Neural cell (in vitro differentiated cells): Measurements from ENCODE around the gene ANP32E. TPM values are rescaled to one million over a fixed set of nuclear protein-coding genes. Genes with fewer than 3 reads are reported as not detected.

Experiments used
- H2AFZ ChIP-seq: fragments of 200-600, 300-800 bp; sonication (generic), shearing (Covaris generic); 2 replicates; pipeline ENCODE4 v1.6.0; 2014; ENCODE audit warnings: low read depth, mild to moderate bottlenecking, antibody characterized with exemption, low read length, moderate library complexity
- H3F3A ChIP-seq: fragments of 200-600 bp; shearing (Covaris generic); 2 replicates; pipeline ENCODE4 v1.6.1; 2016; ENCODE audit warnings: mild to moderate bottlenecking, moderate library complexity, mixed read lengths, antibody characterized with exemption, low read length; ENCODE audit not compliant: insufficient read depth, poor library complexity, severe bottlenecking
- H3K27ac ChIP-seq: fragments of 200-600, 300-800 bp; sonication (generic), shearing (Covaris generic); 2 replicates; pipeline ENCODE4 v1.5.1; 2014; ENCODE audit warnings: mild to moderate bottlenecking, low read length, moderate library complexity
- H3K27me3 ChIP-seq: fragments of 300-800, 200-600 bp; sonication (generic), shearing (Covaris generic); 2 replicates; pipeline ENCODE4 v1.6.0; 2014; ENCODE audit warnings: mild to moderate bottlenecking, low read depth, low read length, moderate library complexity; ENCODE audit not compliant: insufficient read depth
- H3K36me3 ChIP-seq: fragments of 300-800, 200-600 bp; sonication (generic), shearing (Covaris generic); 2 replicates; pipeline ENCODE4 v1.5.1; 2014; ENCODE audit warnings: mild to moderate bottlenecking, antibody characterized with exemption, low read length, moderate library complexity; ENCODE audit not compliant: insufficient read depth
- H3K4me2 ChIP-seq: fragments of 300-800, 200-600 bp; sonication (generic), shearing (Covaris generic); 2 replicates; pipeline ENCODE4 v1.6.0; 2014; ENCODE audit warnings: mild to moderate bottlenecking, low read length
- H3K4me3 ChIP-seq: fragments of 300-800, 200-600 bp; sonication (generic), shearing (Covaris generic); 2 replicates; pipeline ENCODE4 v1.5.1; 2014; ENCODE audit warnings: mild to moderate bottlenecking, low read length, moderate library complexity
- H3K79me2 ChIP-seq: fragments of 200-600 bp; shearing (Covaris generic); replicated peaks from 2 replicates; pipeline ENCODE4 v1.6.0; 2014; ENCODE audit warnings: mild to moderate bottlenecking, low read length, moderate library complexity; ENCODE audit not compliant: insufficient read depth
- H3K9ac ChIP-seq: fragments of 300-800, 200-600 bp; sonication (generic), shearing (Covaris generic); 2 replicates; pipeline ENCODE4 v1.6.1; 2016; ENCODE audit warnings: mild to moderate bottlenecking, low read length, mixed read lengths
- H3K9me2 ChIP-seq: fragments of 200-600 bp; shearing (Covaris generic); 2 replicates; pipeline ENCODE4 v1.6.1; 2016; ENCODE audit warnings: mild to moderate bottlenecking, low read length, mixed read lengths; ENCODE audit not compliant: insufficient read depth
- H3K9me3 ChIP-seq: fragments of 200-600, 300-800 bp; sonication (generic), shearing (Covaris generic); 2 replicates; pipeline ENCODE4 v1.6.1; 2016; ENCODE audit warnings: mild to moderate bottlenecking, mixed run types, low read length, moderate library complexity, mixed read lengths
- H4K20me1 ChIP-seq: fragments of 200-600 bp; shearing (Covaris generic); 2 replicates; pipeline ENCODE4 v1.6.1; 2016; ENCODE audit warnings: mild to moderate bottlenecking, mixed run types; ENCODE audit not compliant: insufficient read depth
- CTCF ChIP-seq: fragments of 450-650 bp; IDR thresholded peaks from 2 replicates; pipeline ENCODE4 v1.5.1; 2014; ENCODE audit warnings: antibody characterized with exemption, mild to moderate bottlenecking, moderate library complexity; ENCODE audit not compliant: poor library complexity, severe bottlenecking
- EP300 ChIP-seq: fragments of 450-650 bp; conservative IDR thresholded peaks from 2 replicates; pipeline ENCODE4 v1.6.1; 2014; ENCODE audit warnings: antibody characterized with exemption, mild to moderate bottlenecking, moderate library complexity; ENCODE audit not compliant: poor library complexity, severe bottlenecking
- EZH2 ChIP-seq: fragments of 200-600, 300-800 bp; shearing (Covaris generic), sonication (generic); IDR thresholded peaks from 2 replicates; pipeline ENCODE4 v1.6.1; 2014; ENCODE audit warnings: antibody characterized with exemption, low read length, borderline replicate concordance, mild to moderate bottlenecking; ENCODE audit not compliant: insufficient read depth, poor library complexity, severe bottlenecking
- MXI1 ChIP-seq: fragments of 450-650 bp; conservative IDR thresholded peaks from 2 replicates; pipeline ENCODE4 v1.6.1; 2014; ENCODE audit warnings: antibody characterized with exemption, mild to moderate bottlenecking; ENCODE audit not compliant: poor library complexity, severe bottlenecking
- POLR2AphosphoS5 ChIP-seq: IDR thresholded peaks from 2 replicates; pipeline ENCODE4 v1.6.1; 2012
- RAD21 ChIP-seq: fragments of 450-650 bp; conservative IDR thresholded peaks from 2 replicates; pipeline ENCODE4 v1.6.1; 2014; ENCODE audit warnings: antibody characterized with exemption, mild to moderate bottlenecking, moderate library complexity
- SMC3 ChIP-seq: fragments of 450-650 bp; conservative IDR thresholded peaks from 2 replicates; pipeline ENCODE4 v1.6.1; 2014; ENCODE audit warnings: antibody characterized with exemption, mild to moderate bottlenecking, moderate library complexity; ENCODE audit not compliant: poor library complexity
- TAF1 ChIP-seq: IDR thresholded peaks from 2 replicates; pipeline ENCODE4 v1.6.1; 2012; ENCODE audit warnings: low read depth
- polyA minus RNA-seq: library from RNA; depleted of rRNA, polyadenylated mRNA; stranded (reverse); fragments of >200 nt; gene quantifications from 2 replicates; pipeline ENCODE4 v1.2.3, GENCODE V29; 2014
- polyA plus RNA-seq: library from polyadenylated mRNA; depleted of rRNA; stranded (reverse); fragments of >200 nt; gene quantifications from 2 replicates; pipeline ENCODE4 v1.2.3, GENCODE V29; 2014
- TF ChIP-seq, protein P1 (sequence below): IDR thresholded peaks from 2 replicates; pipeline ENCODE4 v1.6.1; 2012; ENCODE audit warnings: borderline replicate concordance

The ANP32E gene
- polyA plus RNA-seq (16.6 and 17.9 TPM in 2 replicates), polyA minus RNA-seq (11.0 and 17.2 TPM in 2 replicates)

DNA sequence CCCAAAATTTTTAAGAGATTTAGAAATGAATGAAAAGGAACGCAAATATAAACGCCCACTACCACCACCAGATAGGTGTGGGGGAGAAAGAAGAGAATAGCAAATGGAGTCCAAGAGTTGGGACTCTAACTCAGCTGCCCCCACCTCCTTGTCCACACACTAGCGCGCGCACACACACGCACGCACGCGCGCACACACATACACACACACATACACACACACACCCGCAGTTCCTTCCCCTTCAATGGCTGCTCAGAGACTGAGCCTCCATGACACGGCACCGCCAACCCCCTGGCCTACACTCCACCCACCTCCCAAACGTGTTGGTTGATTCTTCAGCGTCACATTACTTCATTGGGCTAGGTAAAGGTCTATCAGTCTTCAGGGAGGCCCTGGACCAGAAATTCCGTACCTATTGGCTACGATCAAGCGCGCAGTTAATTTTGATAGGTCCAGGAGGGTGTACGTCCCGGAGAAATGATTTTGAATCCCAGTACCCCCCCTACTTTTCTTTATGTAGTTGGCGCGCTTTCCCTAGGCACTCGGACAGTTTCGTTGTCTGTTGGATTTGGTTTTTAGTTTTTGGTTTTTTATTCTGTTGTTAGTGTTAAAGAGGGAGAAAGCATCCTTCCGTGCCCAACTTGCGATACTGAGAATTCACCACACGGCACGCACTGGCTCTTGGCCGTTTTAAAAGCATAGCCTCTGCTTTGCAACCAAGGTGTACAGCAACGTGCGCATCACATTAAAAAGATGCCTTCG lies at the start of gene ANP32E:
TSS of gene ANP32E (minus strand) at position 261 of the 762 bp plus-strand sequence. CDS start 326 bp downstream, outside the sequence.
- H3K9me2 ChIP-seq: no peaks in the 10 kb centered on the region
- H3K9me3 ChIP-seq: no peaks in the 10 kb centered on the region
- H3F3A ChIP-seq: no peaks in the 10 kb centered on the region
- H3K4me2 ChIP-seq: peak within 1 kb of the TSS; percentile 91
- no peaks in the 10 kb centered on the region for H3K27me3 ChIP-seq
- peaks cover 27% of the 10 kb centered on the region for H3K79me2 ChIP-seq
- TF ChIP-seq POLR2AphosphoS5 (peak; percentile 94), RAD21 (peak; percentile 20), TAF1 (peak; percentile 100), CTCF (peak; percentile 56), SMC3 (peak; percentile 31), EP300 (peak; percentile 62), EZH2 (no peak), MXI1 (peak; percentile 86)
- TF ChIP-seq, protein P1, sequence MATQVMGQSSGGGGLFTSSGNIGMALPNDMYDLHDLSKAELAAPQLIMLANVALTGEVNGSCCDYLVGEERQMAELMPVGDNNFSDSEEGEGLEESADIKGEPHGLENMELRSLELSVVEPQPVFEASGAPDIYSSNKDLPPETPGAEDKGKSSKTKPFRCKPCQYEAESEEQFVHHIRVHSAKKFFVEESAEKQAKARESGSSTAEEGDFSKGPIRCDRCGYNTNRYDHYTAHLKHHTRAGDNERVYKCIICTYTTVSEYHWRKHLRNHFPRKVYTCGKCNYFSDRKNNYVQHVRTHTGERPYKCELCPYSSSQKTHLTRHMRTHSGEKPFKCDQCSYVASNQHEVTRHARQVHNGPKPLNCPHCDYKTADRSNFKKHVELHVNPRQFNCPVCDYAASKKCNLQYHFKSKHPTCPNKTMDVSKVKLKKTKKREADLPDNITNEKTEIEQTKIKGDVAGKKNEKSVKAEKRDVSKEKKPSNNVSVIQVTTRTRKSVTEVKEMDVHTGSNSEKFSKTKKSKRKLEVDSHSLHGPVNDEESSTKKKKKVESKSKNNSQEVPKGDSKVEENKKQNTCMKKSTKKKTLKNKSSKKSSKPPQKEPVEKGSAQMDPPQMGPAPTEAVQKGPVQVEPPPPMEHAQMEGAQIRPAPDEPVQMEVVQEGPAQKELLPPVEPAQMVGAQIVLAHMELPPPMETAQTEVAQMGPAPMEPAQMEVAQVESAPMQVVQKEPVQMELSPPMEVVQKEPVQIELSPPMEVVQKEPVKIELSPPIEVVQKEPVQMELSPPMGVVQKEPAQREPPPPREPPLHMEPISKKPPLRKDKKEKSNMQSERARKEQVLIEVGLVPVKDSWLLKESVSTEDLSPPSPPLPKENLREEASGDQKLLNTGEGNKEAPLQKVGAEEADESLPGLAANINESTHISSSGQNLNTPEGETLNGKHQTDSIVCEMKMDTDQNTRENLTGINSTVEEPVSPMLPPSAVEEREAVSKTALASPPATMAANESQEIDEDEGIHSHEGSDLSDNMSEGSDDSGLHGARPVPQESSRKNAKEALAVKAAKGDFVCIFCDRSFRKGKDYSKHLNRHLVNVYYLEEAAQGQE: peak; percentile 99
- peak within 1 kb of the TSS; percentile 17 for H3K27ac ChIP-seq
- H2AFZ ChIP-seq: peak within 1 kb of the TSS; percentile 51
- no peaks in the 10 kb centered on the region for H4K20me1 ChIP-seq
- H3K9ac ChIP-seq: peak within 1 kb of the TSS; percentile 55
- peak within 1 kb of the TSS; percentile 85 for H3K4me3 ChIP-seq
- H3K36me3 ChIP-seq: no peaks in the 10 kb centered on the region

- Histone ChIP-seq H3K4me2 (peak overlapping the region; percentile 84), H3K36me3 (no peaks in the 10 kb centered on the region), H3K9me3 (no peaks in the 10 kb centered on the region), H3K79me2 (no peaks in the 10 kb centered on the region), H3K27ac (no peak overlapping the region), H4K20me1 (no peaks in the 10 kb centered on the region), H3K9me2 (no peaks in the 10 kb centered on the region), H3K27me3 (no peaks in the 10 kb centered on the region), H3K4me3 (peak overlapping the region; percentile 87), H2AFZ (no peak overlapping the region), H3F3A (no peaks in the 10 kb centered on the region), H3K9ac (peak overlapping the region; percentile 74)
- TF ChIP-seq RAD21 (no peak), EP300 (no peak), SMC3 (no peak)
Measured at GRCh38 chr1:150283260-150283659, 47.3 kb upstream of the ANP32E start.
